Brain microvascular endothelial cell (primary cell): Measurements from ENCODE around the gene MAP3K3.

Source experiments
- DNase-seq: peaks from one replicate; pipeline ENCODE4 v3.0.0-alpha.2; 2020
- H3K27ac ChIP-seq: fragments of 250-450 bp; sonication (Bioruptor Pico); 2 replicates; pipeline ENCODE4 v1.5.1; 2020; ENCODE audit warnings: mild to moderate bottlenecking, moderate library complexity
- H3K27me3 ChIP-seq: fragments of 250-450 bp; sonication (Bioruptor Pico); replicated peaks from 2 replicates; pipeline ENCODE4 v1.5.1; 2020; ENCODE audit warnings: mild to moderate bottlenecking
- H3K36me3 ChIP-seq: fragments of 250-450 bp; sonication (Bioruptor Pico); replicated peaks from 2 replicates; pipeline ENCODE4 v1.5.1; 2020; ENCODE audit warnings: mild to moderate bottlenecking
- H3K4me3 ChIP-seq: 2 replicates; pipeline ENCODE4 v1.5.1; 2011; ENCODE audit warnings: low read depth, mild to moderate bottlenecking, control low read depth, low read length, moderate library complexity
- CTCF ChIP-seq: IDR thresholded peaks from 2 replicates; pipeline ENCODE4 v1.5.1; 2011; ENCODE audit warnings: low read depth, mild to moderate bottlenecking, moderate library complexity, low read length, control low read depth, inconsistent platforms; ENCODE audit errors: missing control alignments
- in situ Hi-C: cut with HindIII; loops from 2 replicates; pipeline ENCODE4 v1.10.0; 2017; ENCODE audit warnings: low sequenced_read_pairs, low pct_ligation_motif_present

Gene MAP3K3

GRCh38 chr17:63675607-63676546, 53.7 kb downstream of the MAP3K3 start:
- Histone ChIP-seq H3K36me3 (no peaks in the 10 kb centered on the region), H3K27me3 (no peaks in the 10 kb centered on the region)

GRCh38 chr17:63676584-63676983, 54.4 kb downstream of the MAP3K3 start:
- H3K27me3 ChIP-seq = no peaks in the 10 kb centered on the region
- in situ Hi-C loops = no loop called here
- H3K27ac ChIP-seq = no peak overlapping the region
- no peak for TF ChIP-seq CTCF
- no peak for DNase-seq
- H3K36me3 ChIP-seq = peaks cover under 1% of the 10 kb centered on the region
- H3K4me3 ChIP-seq = no peak overlapping the region

More at GRCh38 chr17:63675607-63676546, 53.7 kb downstream of the MAP3K3 start:
- in situ Hi-C loops = no loop called here
- DNase-seq = peak; percentile 89
- peak overlapping the region; percentile 6 for H3K4me3 ChIP-seq
- no peak for TF ChIP-seq CTCF
- peak overlapping the region; percentile 63 for H3K27ac ChIP-seq

GRCh38 chr17:63679214-63679613, 57.0 kb downstream of the MAP3K3 start:
- no peak for DNase-seq
- H3K36me3 ChIP-seq = peaks cover 9% of the 10 kb centered on the region
- H3K27ac ChIP-seq = no peak overlapping the region
- TF ChIP-seq CTCF = peak; percentile 34
- H3K27me3 ChIP-seq = no peaks in the 10 kb centered on the region
- H3K4me3 ChIP-seq = no peak overlapping the region
- in situ Hi-C loops = no loop called here

- in situ Hi-C loops = no loop called here
- no peak overlapping the region for H3K4me3 ChIP-seq
- peaks cover 9% of the 10 kb centered on the region for H3K36me3 ChIP-seq
- H3K27ac ChIP-seq = no peak overlapping the region
- no peak for DNase-seq
- no peaks in the 10 kb centered on the region for H3K27me3 ChIP-seq
- TF ChIP-seq CTCF = no peak
Observed at GRCh38 chr17:63680700-63681099, 58.5 kb downstream of the MAP3K3 start.

- no peaks in the 10 kb centered on the region for H3K27me3 ChIP-seq
- TF ChIP-seq CTCF = no peak
- DNase-seq = no peak
- in situ Hi-C loops = no loop called here
- peaks cover 9% of the 10 kb centered on the region for H3K36me3 ChIP-seq
- no peak overlapping the region for H3K4me3 ChIP-seq
- H3K27ac ChIP-seq = no peak overlapping the region
Observed at GRCh38 chr17:63681530-63681929, 59.3 kb downstream of the MAP3K3 start.
